GM20431 (cell line): Measurements from ENCODE around the gene STAG1.
"Not testable (repeated sequence)": the region's sequence is repeated elsewhere in the genome, so short reads cannot be mapped to it uniquely, and the experiment has no call there.

ENCODE experiments used
- in situ Hi-C: fragments of 300-500 bp; cut with MseI, MboI; formaldehyde crosslinking; loops from one replicate; pipeline ENCODE4 v1.15.0; 2020; ENCODE audit warnings: low sequenced_read_pairs; ENCODE audit not compliant: unreplicated experiment

The STAG1 gene

GRCh38 chr3:136375800-136376199 is 376.4 kb downstream of the STAG1 start:
- in situ Hi-C loops = loop anchor here (25.0 kb wide), 1 partner anchor 362 kb away; no protein-coding TSS in a partner anchor

- in situ Hi-C loops = no loop called here
These were observed 385.9 kb downstream of the STAG1 start for GRCh38 chr3:136366289-136366688.

- in situ Hi-C loops = no loop called here
These were observed 398.7 kb downstream of the STAG1 start for GRCh38 chr3:136353461-136353860.

DNA sequence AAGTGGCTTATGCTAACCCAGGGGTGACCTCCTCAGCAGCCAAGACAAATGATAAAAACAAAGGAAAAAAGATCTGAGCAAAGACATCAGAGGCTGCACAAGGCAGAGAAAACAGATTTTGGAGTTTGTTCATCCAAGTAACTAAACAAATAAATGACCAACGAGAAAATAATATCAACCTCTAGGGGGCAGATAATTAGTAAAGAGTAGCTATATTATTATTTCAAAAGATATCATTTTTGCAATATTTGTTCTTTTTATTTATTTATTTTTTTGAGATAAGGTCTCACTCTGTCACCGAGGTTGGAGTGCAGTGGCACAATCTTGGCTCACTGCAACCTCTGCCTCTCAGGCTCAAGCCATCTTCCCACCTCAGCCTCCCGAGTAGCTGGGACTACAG is 400.3 kb downstream of the STAG1 start:
- in situ Hi-C loops = no loop called here

DNA sequence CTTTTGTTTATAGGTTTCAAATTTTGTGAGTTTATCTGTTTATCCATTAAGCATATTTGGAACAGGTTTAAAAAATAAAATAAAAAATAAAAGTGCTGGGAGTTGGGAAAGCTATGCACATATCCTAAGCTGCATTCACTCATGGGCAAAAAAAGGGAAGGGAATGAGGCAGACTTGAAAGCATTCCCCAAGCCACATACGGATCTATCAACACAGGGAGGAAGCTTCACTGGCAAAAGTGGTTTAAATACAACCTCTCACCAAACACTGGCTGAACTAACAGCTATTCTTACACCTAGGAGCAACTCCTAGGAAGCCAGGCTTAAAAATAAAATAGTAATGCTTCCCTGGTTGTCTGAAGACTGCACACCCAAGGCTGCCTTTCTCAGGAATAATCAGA is 400.8 kb downstream of the STAG1 start:
- in situ Hi-C loops = no loop called here

DNA sequence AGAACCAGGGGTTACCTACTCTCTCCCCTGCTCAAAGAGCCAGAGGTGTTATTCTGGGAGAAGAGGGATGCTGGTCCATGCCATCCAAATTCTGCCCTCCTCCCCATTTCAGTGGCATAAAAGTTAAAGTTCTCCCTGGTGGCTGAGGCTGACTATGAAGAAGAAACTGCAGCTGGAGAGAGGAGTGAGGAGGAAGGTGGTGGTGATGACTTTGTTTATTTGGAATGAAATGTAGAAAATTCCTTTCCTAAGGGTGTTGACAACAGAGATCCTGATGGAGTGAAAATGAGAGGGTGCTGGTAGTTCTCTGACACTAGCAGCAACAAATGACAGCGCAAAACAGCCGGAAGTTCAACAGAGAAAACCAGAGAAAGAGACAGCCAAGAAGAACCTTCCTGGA is 401.6 kb downstream of the STAG1 start:
- in situ Hi-C loops = no loop called here

GRCh38 chr3:136350132-136350531 is 402.0 kb downstream of the STAG1 start:
- in situ Hi-C loops = no loop called here

DNA sequence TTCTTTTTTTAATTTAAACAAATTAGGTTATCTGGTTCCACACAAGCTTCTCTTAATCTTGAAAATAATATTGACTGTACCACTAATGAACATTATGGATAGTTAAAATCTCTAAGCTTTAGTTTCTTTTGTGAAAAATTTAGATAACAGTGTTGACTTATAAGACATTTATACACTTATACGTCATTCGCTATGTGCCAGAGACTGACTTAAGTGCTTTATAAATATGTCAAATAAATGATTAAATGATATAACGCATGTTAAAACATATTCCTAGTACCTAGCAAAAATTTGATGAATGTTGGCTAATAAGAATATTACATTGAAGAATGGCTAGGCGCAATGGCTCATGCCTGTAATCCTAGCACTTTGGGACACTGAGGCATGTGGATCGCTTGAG is 405.7 kb downstream of the STAG1 start:
- in situ Hi-C loops = no loop called here

- in situ Hi-C loops = no loop called here
These were observed 408.2 kb downstream of the STAG1 start for GRCh38 chr3:136343873-136344555.

DNA sequence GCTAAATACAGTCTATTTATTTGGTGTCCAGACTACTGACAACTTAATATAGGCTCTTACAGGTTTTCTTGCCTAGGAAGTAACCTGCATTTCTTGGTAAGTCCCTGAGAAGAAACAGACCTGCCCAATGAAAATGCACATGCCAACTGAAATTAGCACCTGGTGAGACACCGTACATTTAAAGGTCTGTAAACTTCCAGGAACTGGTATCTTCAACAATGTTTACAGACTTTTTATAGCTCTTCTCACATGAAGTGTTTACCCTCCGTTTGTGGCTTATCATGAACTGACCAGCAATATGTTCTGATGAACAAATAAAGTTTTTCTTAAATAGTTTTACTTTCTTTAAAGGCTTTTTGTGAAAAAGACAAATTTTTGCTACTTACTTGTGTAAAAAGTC is 408.7 kb downstream of the STAG1 start:
- in situ Hi-C loops = no loop called here

DNA sequence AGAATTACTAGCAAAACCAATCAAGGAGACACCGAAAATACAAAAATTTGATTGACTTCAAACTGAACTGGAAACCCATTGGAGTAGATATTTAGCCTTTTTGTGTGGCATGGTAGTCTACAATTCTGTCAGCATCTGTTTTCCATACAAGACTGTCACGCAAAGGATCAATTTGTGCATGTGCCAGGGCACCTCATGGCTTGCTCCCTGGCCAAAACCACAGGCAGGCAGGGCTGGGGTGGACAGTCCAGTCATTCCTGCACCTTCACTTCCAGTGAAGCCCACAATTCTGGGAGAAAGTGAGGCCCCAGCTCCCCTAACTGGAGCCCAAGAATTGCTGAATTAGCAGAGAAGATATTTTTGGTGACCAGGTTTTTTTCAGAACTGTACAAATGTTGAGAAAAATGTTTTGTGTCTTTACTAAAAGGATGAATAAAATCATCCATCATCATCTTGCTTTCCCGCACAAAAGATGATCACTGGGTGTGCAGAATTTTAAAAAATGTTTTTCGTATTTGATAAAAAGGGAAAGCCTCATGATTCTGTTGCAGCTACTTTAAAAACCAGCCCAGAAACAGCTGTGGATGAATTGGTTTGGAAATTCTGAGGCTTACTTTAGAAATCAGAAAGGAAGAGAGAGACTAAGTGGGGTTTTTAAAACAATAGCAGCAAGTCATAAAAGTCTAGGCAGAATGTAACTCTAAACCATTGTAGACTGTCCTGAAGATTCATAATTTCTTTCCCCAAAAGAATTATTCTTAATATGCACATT is 415.7 kb downstream of the STAG1 start:
- in situ Hi-C loops = no loop called here

GRCh38 chr3:136334726-136335125 is 417.5 kb downstream of the STAG1 start:
- in situ Hi-C loops = not testable (repeated sequence)

DNA sequence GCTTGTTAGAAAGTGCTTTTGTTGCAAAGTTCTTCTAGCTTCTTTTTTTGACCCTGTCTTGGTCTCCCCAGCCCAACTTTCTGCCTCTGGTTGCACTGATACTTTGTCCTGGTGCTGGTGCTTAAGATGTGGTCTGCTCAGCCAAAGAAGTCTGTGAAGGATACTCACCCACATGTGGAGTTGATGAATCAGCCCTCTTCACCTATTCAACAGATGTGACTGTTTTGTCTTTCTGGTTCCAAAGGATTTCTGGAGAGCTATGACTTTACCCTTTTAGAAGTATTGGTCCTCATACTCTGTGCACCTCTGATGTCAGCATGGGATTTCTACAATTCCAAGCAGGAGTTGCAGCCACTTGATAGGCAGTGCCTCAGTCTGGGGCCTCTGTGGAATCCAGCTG is 418.0 kb downstream of the STAG1 start:
- in situ Hi-C loops = no loop called here

- in situ Hi-C loops = no loop called here
These were observed 419.4 kb downstream of the STAG1 start for GRCh38 chr3:136332776-136333175.

DNA sequence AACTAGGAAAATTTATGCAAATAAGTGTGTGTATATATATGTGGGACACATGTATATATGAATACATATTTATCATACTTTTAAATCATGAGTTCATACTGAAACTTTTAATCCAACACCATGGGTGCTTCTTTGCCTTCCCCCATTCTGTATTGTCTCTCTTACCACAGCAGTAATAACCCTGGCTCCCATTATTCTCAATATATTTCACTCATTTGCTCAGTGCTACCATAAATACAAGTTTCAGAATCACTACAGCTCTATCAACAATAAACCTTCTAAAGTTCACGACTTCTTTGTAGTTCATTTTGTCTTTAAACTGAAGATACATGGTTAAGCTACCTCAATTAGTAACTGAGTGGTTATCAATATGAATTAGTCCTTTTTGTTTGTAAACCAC is 419.9 kb downstream of the STAG1 start:
- in situ Hi-C loops = no loop called here

DNA sequence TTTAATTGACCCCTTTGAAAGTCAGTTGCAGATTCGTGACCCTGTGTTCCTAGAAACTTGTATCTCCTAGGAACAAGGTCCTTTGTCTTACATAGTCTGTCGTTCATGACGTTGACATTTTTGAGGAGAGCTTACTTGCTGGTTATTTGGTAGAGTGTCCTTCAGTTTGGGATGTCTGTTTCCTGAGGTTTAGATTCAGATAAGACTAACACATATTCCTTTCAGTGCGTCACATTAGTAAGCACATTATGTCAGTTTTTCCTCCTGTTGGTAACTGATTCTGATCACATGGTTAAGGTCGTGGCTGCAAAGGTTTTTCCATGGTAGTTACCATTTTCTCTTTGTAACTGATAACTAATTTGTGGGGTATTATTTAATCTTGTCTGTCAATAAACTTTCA is 421.3 kb downstream of the STAG1 start:
- in situ Hi-C loops = no loop called here

DNA sequence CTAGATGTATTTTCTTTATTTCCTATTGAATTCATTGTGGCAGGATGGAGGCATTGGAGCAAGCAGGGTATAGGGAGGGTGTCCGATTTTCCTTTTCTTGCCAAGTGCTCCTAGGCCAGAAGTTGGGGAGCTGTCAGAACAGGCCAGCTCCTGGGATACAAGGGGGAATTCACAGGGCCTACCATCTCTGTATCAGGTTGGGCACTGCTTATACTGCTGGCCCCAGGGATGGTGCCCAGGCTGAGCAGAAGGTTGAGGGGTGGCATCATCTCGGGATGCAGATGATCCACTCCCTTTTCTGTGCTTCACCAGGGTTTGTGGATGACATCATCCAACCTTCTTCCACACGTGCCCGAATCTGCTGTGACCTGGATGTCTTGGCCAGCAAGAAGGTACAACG is 422.6 kb downstream of the STAG1 start:
- in situ Hi-C loops = no loop called here

DNA sequence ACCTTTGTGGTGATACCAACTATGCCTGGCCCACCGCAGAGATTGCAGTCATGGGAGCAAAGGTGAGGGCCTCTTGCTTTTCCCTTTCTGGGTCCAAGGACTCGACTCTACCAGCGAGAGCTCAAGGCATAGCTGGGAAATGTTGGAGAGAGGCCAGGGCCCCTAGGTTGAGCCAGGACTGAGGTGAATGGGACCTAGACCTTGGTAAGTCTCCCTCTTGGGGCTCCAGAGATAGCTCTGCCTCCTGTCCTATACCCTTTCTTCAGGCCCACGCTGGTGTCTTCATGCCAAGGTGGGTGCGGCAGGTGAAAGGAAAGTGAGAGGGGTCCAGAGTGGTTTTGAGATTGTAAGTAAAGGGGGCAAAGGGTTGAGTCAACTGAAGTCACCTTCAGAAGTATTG is 424.5 kb downstream of the STAG1 start:
- in situ Hi-C loops = no loop called here

DNA sequence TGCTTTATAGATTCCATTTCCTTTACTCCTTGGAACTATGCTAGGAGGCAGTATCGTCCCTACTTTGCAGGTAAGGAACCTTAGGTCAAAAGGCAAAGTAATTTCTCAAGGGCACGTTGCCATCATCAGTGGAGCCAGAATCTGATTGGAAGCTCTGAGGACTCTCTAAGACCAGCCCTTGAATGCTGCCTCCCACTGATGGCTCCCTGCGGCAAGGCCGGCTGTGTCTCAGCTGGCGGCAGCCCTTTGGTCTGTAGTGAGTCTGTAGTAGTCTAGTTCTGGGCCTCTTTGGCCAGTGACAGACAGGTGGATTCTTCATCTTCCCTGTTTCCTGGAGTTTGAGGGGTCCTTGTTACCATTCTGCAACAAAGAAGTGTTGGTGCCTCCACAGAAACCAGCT is 425.9 kb downstream of the STAG1 start:
- in situ Hi-C loops = no loop called here

DNA sequence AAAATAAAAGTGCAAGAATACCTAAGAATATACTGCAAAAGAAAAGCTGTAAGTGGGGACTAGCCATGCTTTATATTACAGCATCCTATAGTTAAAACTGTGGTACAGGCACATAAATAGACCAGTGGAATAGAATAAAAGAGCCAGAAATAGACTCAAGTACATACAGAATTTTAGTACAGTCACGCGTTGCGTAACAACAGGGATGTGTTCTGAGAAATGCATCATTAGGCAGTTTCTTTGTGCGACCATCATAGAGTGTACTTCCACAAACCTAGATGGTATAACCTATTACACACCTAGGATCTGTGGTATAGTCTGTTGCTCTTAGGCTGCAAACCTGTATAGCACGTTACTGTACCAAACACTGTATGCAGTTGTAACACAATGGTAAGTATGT is 440.2 kb downstream of the STAG1 start:
- in situ Hi-C loops = no loop called here

DNA sequence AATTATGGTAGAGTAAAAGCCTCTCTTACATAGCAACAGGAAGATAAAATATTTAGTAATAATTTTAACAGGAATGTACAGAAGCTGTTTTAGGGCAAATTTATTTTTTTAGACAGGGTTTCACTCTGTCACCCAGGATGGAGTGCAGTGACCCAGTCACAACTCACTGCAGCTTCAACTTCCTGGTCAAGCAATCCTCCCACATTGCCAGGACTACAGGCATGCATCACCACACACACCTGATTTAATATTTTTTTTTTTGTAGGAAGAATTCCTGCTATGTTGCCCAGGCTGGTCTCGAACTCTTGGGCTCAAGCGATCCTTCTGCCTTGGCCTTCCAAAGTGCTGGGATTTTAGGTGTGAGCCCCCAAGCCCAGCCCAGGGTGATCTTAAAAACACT is 440.9 kb downstream of the STAG1 start:
- in situ Hi-C loops = no loop called here

DNA sequence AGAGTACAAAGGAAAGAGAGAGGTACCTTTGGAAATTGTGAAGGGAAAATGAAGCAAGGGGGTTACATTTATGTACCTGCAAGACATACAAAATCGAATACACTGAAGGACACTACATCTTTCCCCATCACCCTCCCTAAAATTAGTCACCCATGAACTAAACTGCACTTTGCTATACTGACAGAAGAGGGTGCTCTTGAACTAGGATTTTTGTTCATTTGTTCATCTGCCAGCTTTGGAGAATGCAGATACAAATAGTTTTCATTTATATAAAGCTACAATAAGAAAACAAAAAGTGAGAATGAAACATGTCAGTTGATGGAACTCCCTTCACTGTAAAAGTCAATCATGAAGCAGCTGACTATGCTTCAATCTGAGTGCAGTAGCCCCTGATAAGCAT is 446.3 kb downstream of the STAG1 start:
- in situ Hi-C loops = no loop called here
